HCT116 (cell line): ENCODE measurements around the gene BTNL8. TPM values are rescaled to one million over a fixed set of nuclear protein-coding genes. Genes with fewer than 3 reads are reported as not detected.

Experiments used
- ATAC-seq: fragments of 200-7000 bp; cut with Tn5 transposase; 2 replicates; pipeline ENCODE4 v1.9.1; 2020; ENCODE audit warnings: mild to moderate bottlenecking, moderate library complexity
- BruUV-seq: library from RNA; stranded (reverse); fragments of 400-500 nt; replicated peaks from 2 replicates; lab custom pipeline; 2021; lab: Mats Ljungman, UMichigan
- CTCF ChIA-PET: fragments of 300-600 bp; sonication (Branson Sonifier 250); formaldehyde crosslinking; loops from one replicate; lab custom pipeline; 2021; ENCODE audit warnings: antibody characterized with exemption; lab: Charles Lee
- POLR2A ChIA-PET: fragments of 300-600, 350-600 bp; sonication (Branson Sonifier 250); formaldehyde crosslinking; loops from one replicate; lab custom pipeline; 2021; ENCODE audit warnings: antibody characterized with exemption; lab: Charles Lee
- RAD21 ChIA-PET, 2 experiments: fragments of 300-600 bp; sonication (Branson Sonifier 250); formaldehyde crosslinking; loops; one replicate each; lab custom pipeline; 2023; ENCODE audit warnings: low total read pairs in 2 of 2; ENCODE audit not compliant: uncharacterized antibody in 2 of 2, unreplicated experiment in 2 of 2, low non-redundant PET in 1 of 2; lab: Charles Lee
- DNase-seq: peaks from one replicate; pipeline ENCODE4 v3.0.0-alpha.2; 2010; ENCODE audit warnings: low read depth, low spot score
- H2AFZ ChIP-seq: fragments of 200-600 bp; shearing (Covaris generic), sonication (generic); 2 replicates; pipeline ENCODE4 v1.6.1; 2017; ENCODE audit warnings: low read depth, mixed run types, mixed read lengths, antibody characterized with exemption, low read length; ENCODE audit not compliant: poor library complexity, severe bottlenecking
- H3K27ac ChIP-seq: 2 replicates; pipeline ENCODE4 v1.5.1; 2012; ENCODE audit warnings: low read depth, low read length
- H3K27me3 ChIP-seq: fragments of 200-600 bp; sonication (generic); 2 replicates; pipeline ENCODE4 v1.6.1; 2016; ENCODE audit warnings: mixed run types, low read length, mixed read lengths; ENCODE audit not compliant: insufficient read depth
- H3K36me3 ChIP-seq, 2 experiments: fragments of 200-500 bp in 1 of 2; fragments of 200-600 bp in 1 of 2; sonication (Bioruptor generic) in 1 of 2; sonication (generic) in 1 of 2; 2 replicates each; pipeline versions ENCODE4 v1.5.1 to v1.6.1; 2014 to 2016; ENCODE audit warnings: low read length in 2 of 2, inconsistent platforms in 1 of 2, mixed read lengths in 1 of 2, mixed run types in 1 of 2; ENCODE audit not compliant: insufficient read depth in 2 of 2, control insufficient read depth in 1 of 2
- H3K4me1 ChIP-seq, 2 experiments: fragments of 200-600 bp in 1 of 2; sonication (generic) in 1 of 2; 2 replicates each; pipeline versions ENCODE4 v1.5.1 to v1.6.1; 2012 to 2017; ENCODE audit warnings: low read length in 2 of 2, inconsistent platforms in 1 of 2, mild to moderate bottlenecking in 1 of 2, mixed read lengths in 1 of 2, mixed run types in 1 of 2, moderate library complexity in 1 of 2; ENCODE audit not compliant: insufficient read depth in 2 of 2, control insufficient read depth in 1 of 2
- H3K4me2 ChIP-seq: fragments of 200-600 bp; sonication (generic); 2 replicates; pipeline ENCODE4 v1.6.1; 2017; ENCODE audit warnings: mixed run types, low read length, mixed read lengths
- H3K4me3 ChIP-seq, 2 experiments: fragments of 200-600 bp in 1 of 2; sonication (generic) in 1 of 2; replicated peaks in 1 of 2; 2 replicates each; pipeline ENCODE4 v1.5.1; 2011 to 2016; ENCODE audit warnings: low read length in 2 of 2, control low read depth in 1 of 2, low read depth in 1 of 2, mild to moderate bottlenecking in 1 of 2, mixed read lengths in 1 of 2, mixed run types in 1 of 2
- H3K79me2 ChIP-seq: fragments of 200-600 bp; sonication (generic); 2 replicates; pipeline ENCODE4 v1.6.1; 2017; ENCODE audit warnings: mild to moderate bottlenecking, mixed run types, low read length, moderate library complexity, mixed read lengths; ENCODE audit not compliant: insufficient read depth
- H3K9ac ChIP-seq: fragments of 200-600 bp; sonication (generic); 2 replicates; pipeline ENCODE4 v1.6.1; 2016; ENCODE audit warnings: low read length, mixed read lengths
- H3K9me2 ChIP-seq: fragments of 200-600 bp; sonication (generic), shearing (Covaris generic); 2 replicates; pipeline ENCODE4 v1.6.1; 2017; ENCODE audit warnings: mixed run types, mild to moderate bottlenecking, moderate library complexity; ENCODE audit not compliant: insufficient read depth
- H3K9me3 ChIP-seq, 2 experiments: fragments of 200-500 bp in 1 of 2; fragments of 200-600 bp in 1 of 2; sonication (Bioruptor generic) in 1 of 2; sonication (generic) in 1 of 2; 2 replicates each; pipeline ENCODE4 v1.6.1; 2014 to 2017; ENCODE audit warnings: low read length in 2 of 2, mixed read lengths in 2 of 2, inconsistent platforms in 1 of 2, low read depth in 1 of 2, mild to moderate bottlenecking in 1 of 2, mixed run types in 1 of 2, moderate library complexity in 1 of 2; ENCODE audit not compliant: control insufficient read depth in 1 of 2, insufficient read depth in 1 of 2
- H4K20me1 ChIP-seq: fragments of 200-600 bp; sonication (generic), shearing (Covaris generic); 2 replicates; pipeline ENCODE4 v1.6.1; 2017; ENCODE audit warnings: mixed run types, mild to moderate bottlenecking, moderate library complexity; ENCODE audit not compliant: insufficient read depth
- CBX3 ChIP-seq: IDR thresholded peaks from 2 replicates; pipeline ENCODE4 v1.6.1; 2012; ENCODE audit warnings: low read depth
- CEBPB ChIP-seq: IDR thresholded peaks from 2 replicates; pipeline ENCODE4 v1.6.1; 2012; ENCODE audit warnings: low read depth
- EZH2 ChIP-seq: fragments of 200-600 bp; sonication (generic); IDR thresholded peaks from 2 replicates; pipeline ENCODE4 v1.6.1; 2017; ENCODE audit warnings: antibody characterized with exemption, mixed run types
- EZH2phosphoT487 ChIP-seq: fragments of 200-600 bp; IDR thresholded peaks from 2 replicates; pipeline ENCODE4 v1.6.1; 2018; ENCODE audit warnings: antibody characterized with exemption, borderline replicate concordance
- FOSL1 ChIP-seq: IDR thresholded peaks from 2 replicates; pipeline ENCODE4 v1.6.1; 2012; ENCODE audit warnings: low read depth
- JUND ChIP-seq: IDR thresholded peaks from 2 replicates; pipeline ENCODE4 v1.6.1; 2012
- MAX ChIP-seq: IDR thresholded peaks from 2 replicates; pipeline ENCODE4 v1.6.1; 2012
- POLR2A ChIP-seq: IDR thresholded peaks from 2 replicates; pipeline ENCODE4 v1.7.0; 2011; ENCODE audit warnings: borderline replicate concordance; ENCODE audit not compliant: insufficient read depth, insufficient read length; ENCODE audit errors: extremely low read depth
- POLR2AphosphoS5 ChIP-seq: IDR thresholded peaks from 2 replicates; pipeline ENCODE4 v1.6.1; 2011; ENCODE audit warnings: mild to moderate bottlenecking, low read depth, low read length, moderate library complexity
- RAD21 ChIP-seq: IDR thresholded peaks from 2 replicates; pipeline ENCODE4 v1.6.1; 2012; ENCODE audit warnings: low read depth, mild to moderate bottlenecking
- SIN3A ChIP-seq: IDR thresholded peaks from 2 replicates; pipeline ENCODE4 v1.6.1; 2012; ENCODE audit warnings: low read depth
- SP1 ChIP-seq: IDR thresholded peaks from 2 replicates; pipeline ENCODE4 v1.6.1; 2012; ENCODE audit warnings: low read depth
- SRF ChIP-seq: IDR thresholded peaks from 2 replicates; pipeline ENCODE4 v1.6.1; 2012; ENCODE audit warnings: low read depth
- YY1 ChIP-seq: IDR thresholded peaks from 2 replicates; pipeline ENCODE4 v1.6.1; 2011; ENCODE audit warnings: low read length, low read depth, moderate library complexity, mild to moderate bottlenecking; ENCODE audit not compliant: insufficient replicate concordance; ENCODE audit errors: extremely low read depth
- ZBTB33 ChIP-seq: IDR thresholded peaks from 2 replicates; pipeline ENCODE4 v1.6.1; 2011; ENCODE audit warnings: mild to moderate bottlenecking, low read length, moderate library complexity; ENCODE audit not compliant: insufficient replicate concordance; ENCODE audit errors: extremely low read depth
- ZFX ChIP-seq: fragments of 450-650 bp; IDR thresholded peaks from 2 replicates; pipeline ENCODE4 v1.6.1; 2017
- ZNF274 ChIP-seq: fragments of 200-500 bp; sonication (Bioruptor generic); IDR thresholded peaks from 2 replicates; pipeline ENCODE4 v1.6.1; 2014; ENCODE audit warnings: mild to moderate bottlenecking, low read depth, low read length, inconsistent platforms
- intact Hi-C: fragments of 100-400 bp; cut with micrococcal nuclease; formaldehyde crosslinking; loops from 2 replicates; pipeline ENCODE4 v1.10.0; 2022
- total RNA-seq: library from RNA; stranded (reverse); gene quantifications from one replicate; pipeline ENCODE4 v1.2.1, GENCODE V29; 2021; ENCODE audit not compliant: unreplicated experiment
- TF ChIP-seq, protein P1 (sequence below): IDR thresholded peaks from 2 replicates; pipeline ENCODE4 v1.6.1; 2012
- TF ChIP-seq, protein P2 (sequence below): IDR thresholded peaks from 2 replicates; pipeline ENCODE4 v1.6.1; 2012; ENCODE audit warnings: low read depth

BTNL8 gene
- total RNA-seq, 1 experiment from 2014 or later = not detected

- Histone ChIP-seq H3K4me1 (peaks cover 0 to 5% of the 10 kb centered on the region in 2 experiments; a peak in 1 of 4 replicates), H3K4me2 (no peak overlapping the region), H3K36me3 (no peaks in the 10 kb centered on the region), H3K9ac (no peak overlapping the region), H3K27me3 (no peaks in the 10 kb centered on the region), H2AFZ (no peak overlapping the region), H4K20me1 (no peaks in the 10 kb centered on the region), H3K9me3 (no peaks in the 10 kb centered on the region), H3K9me2 (no peaks in the 10 kb centered on the region; the same call in 1 of the 2 replicates), H3K79me2 (no peaks in the 10 kb centered on the region), H3K4me3 (no peak overlapping the region), H3K27ac (no peak overlapping the region)
- intact Hi-C loops = no loop called here
- BruUV-seq = no TSS peak
- ChIA-PET POLR2A (no interaction called here), CTCF (no interaction called here), RAD21 (no interaction called here)
- TF ChIP-seq ZNF274 = no peak
- TF ChIP-seq RAD21 = no peak
- TF ChIP-seq, protein P1, sequence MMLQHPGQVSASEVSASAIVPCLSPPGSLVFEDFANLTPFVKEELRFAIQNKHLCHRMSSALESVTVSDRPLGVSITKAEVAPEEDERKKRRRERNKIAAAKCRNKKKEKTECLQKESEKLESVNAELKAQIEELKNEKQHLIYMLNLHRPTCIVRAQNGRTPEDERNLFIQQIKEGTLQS = no peak
- no peak for TF ChIP-seq FOSL1
- TF ChIP-seq SIN3A = no peak
- no peak for TF ChIP-seq CBX3
- TF ChIP-seq EZH2 = no peak
- no peak for TF ChIP-seq CEBPB
- TF ChIP-seq ZFX = no peak
- no peak for TF ChIP-seq ZBTB33
- no peak for TF ChIP-seq MAX
- TF ChIP-seq POLR2AphosphoS5 = no peak
- no peak for TF ChIP-seq YY1
- no peak for TF ChIP-seq POLR2A
- no peak for TF ChIP-seq SP1
- TF ChIP-seq EZH2phosphoT487 = no peak
- TF ChIP-seq, protein P2, sequence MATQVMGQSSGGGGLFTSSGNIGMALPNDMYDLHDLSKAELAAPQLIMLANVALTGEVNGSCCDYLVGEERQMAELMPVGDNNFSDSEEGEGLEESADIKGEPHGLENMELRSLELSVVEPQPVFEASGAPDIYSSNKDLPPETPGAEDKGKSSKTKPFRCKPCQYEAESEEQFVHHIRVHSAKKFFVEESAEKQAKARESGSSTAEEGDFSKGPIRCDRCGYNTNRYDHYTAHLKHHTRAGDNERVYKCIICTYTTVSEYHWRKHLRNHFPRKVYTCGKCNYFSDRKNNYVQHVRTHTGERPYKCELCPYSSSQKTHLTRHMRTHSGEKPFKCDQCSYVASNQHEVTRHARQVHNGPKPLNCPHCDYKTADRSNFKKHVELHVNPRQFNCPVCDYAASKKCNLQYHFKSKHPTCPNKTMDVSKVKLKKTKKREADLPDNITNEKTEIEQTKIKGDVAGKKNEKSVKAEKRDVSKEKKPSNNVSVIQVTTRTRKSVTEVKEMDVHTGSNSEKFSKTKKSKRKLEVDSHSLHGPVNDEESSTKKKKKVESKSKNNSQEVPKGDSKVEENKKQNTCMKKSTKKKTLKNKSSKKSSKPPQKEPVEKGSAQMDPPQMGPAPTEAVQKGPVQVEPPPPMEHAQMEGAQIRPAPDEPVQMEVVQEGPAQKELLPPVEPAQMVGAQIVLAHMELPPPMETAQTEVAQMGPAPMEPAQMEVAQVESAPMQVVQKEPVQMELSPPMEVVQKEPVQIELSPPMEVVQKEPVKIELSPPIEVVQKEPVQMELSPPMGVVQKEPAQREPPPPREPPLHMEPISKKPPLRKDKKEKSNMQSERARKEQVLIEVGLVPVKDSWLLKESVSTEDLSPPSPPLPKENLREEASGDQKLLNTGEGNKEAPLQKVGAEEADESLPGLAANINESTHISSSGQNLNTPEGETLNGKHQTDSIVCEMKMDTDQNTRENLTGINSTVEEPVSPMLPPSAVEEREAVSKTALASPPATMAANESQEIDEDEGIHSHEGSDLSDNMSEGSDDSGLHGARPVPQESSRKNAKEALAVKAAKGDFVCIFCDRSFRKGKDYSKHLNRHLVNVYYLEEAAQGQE = no peak
- no peak for TF ChIP-seq SRF
- no peak for TF ChIP-seq JUND
- ATAC-seq (no peak), DNase-seq (no peak)
Observed at GRCh38 chr5:180875860-180876426, 23.0 kb upstream of the BTNL8 start.
